ENCODE measurements around the gene ABHD11. TPM values are rescaled to one million over a fixed set of nuclear protein-coding genes. Genes with fewer than 3 reads are reported as not detected.

The ABHD11 gene
- total and polyA plus RNA-seq, 2 donors (not counting 1 experiment from before 2014, with no cell fraction given): 23.2 to 26.2 TPM

GRCh38 chr7:73734619-73735527 lies 3.7 kb downstream of the ABHD11 start:
- 68% methylated on average over 16 of the region's 16 CpGs for WGBS (ENCODE audit: insufficient coverage)
- Mint-ChIP-seq H3K27ac (peak overlapping the region; percentile 37), H3K4me3 (no peak overlapping the region), H3K4me1 (peaks cover 11% of the 10 kb centered on the region), H3K27me3 (peaks cover 3% of the 10 kb centered on the region), H3K9me3 (ENCODE audit: insufficient read depth) (no peaks in the 10 kb centered on the region)
- intact Hi-C loops (cut with micrococcal nuclease): loop anchor here (2.0 to 10.0 kb wide), 3 partner anchors 128 to 437 kb away; partner anchors contain the start of genes EIF4H and LIMK1
- H2AFZ ChIP-seq (ENCODE audit: insufficient read depth, low read depth, low read length, poor library complexity, severe bottlenecking): no peak overlapping the region
- no peak overlapping the region for H3K4me3 ChIP-seq (ENCODE audit: control extremely low read depth in 1 of 5, extremely low read depth in 1 of 5, insufficient read depth in 1 of 5, low read depth in 2 of 5, low read length in 4 of 5)
- peaks cover 0 to 7% of the 10 kb centered on the region in 2 experiments for H3K36me3 ChIP-seq (replicated peaks in 1 of 2; ENCODE audit: control extremely low read depth in 1 of 2, control insufficient read depth in 1 of 2, extremely low read depth in 1 of 2, insufficient read depth in 2 of 2, low read length in 1 of 2)
- peak; percentile 81 for DNase-seq
- H3K4me1 ChIP-seq (ENCODE audit: control insufficient read depth in 2 of 2, insufficient read depth in 2 of 2, low read length in 2 of 2): peaks cover 4 to 18% of the 10 kb centered on the region in 2 donors
- ATAC-seq (ENCODE audit: low read depth): peak; percentile 16
- CTCF ChIA-PET: interaction anchor here (0.7 to 6.0 kb wide), 15 partner anchors 9 to 155 kb away, joined by 3 to 78 read pairs (median 3); no protein-coding TSS in a partner anchor
- no peak overlapping the region for H3K27ac ChIP-seq (ENCODE audit: low read length in 2 of 2)
- POLR2A ChIA-PET: interaction anchor here (0.6 to 1.8 kb wide), 3 partner anchors 12 to 213 kb away, joined by 4 to 5 read pairs (median 4); partner anchors contain the start of gene BAZ1B
- H3K27me3 ChIP-seq (replicated peaks in 1 of 4; ENCODE audit: control extremely low read depth in 1 of 4, control insufficient read depth in 3 of 4, insufficient read depth in 4 of 4, low read length in 3 of 4): no peaks in the 10 kb centered on the region
- H3K79me2 ChIP-seq (ENCODE audit: control insufficient read depth, insufficient read depth, low read length): peaks cover 4% of the 10 kb centered on the region
- H3K9ac ChIP-seq (ENCODE audit: low read length): no peak overlapping the region
- H4K20me1 ChIP-seq (ENCODE audit: control insufficient read depth, insufficient read depth, low read length, poor library complexity, severe bottlenecking): peaks cover 8% of the 10 kb centered on the region
- peak overlapping the region; percentile 1 for H3K4me2 ChIP-seq (replicated peaks; ENCODE audit: low read depth, low read length, poor library complexity, severe bottlenecking)
- H3K9me3 ChIP-seq (ENCODE audit: control extremely low read depth in 1 of 3, control insufficient read depth in 2 of 3, insufficient read depth in 1 of 3, low read length in 2 of 3): peaks cover 0 to 6% (median 0%) of the 10 kb centered on the region in 3 donors
- no peak for TF ChIP-seq EZH2 (IDR thresholded peaks at IDR 0.05; ENCODE audit: borderline replicate concordance, insufficient read depth, low read depth, low read length, poor library complexity, severe bottlenecking)
- peak; percentile 73 for TF ChIP-seq CTCF (IDR thresholded peaks at IDR 0.05)
